GM18526 (cell line): ENCODE data around the gene DENND2A.

ENCODE experiments used
- POLR2A ChIP-seq: IDR thresholded peaks from 3 replicates; pipeline ENCODE4 v1.6.1; 2011; ENCODE audit not compliant: insufficient read length; ENCODE audit errors: extremely low read depth

The DENND2A gene

GRCh38 chr7:140676306-140676705, 35.7 kb upstream of the DENND2A start:
- TF ChIP-seq POLR2A: no peak

- TF ChIP-seq POLR2A: no peak
Measured at GRCh38 chr7:140675726-140676125, 35.1 kb upstream of the DENND2A start.

GRCh38 chr7:140674899-140675701, 34.5 kb upstream of the DENND2A start:
- no peak for TF ChIP-seq POLR2A

GRCh38 chr7:140674356-140674800, 33.8 kb upstream of the DENND2A start:
- no peak for TF ChIP-seq POLR2A

GRCh38 chr7:140673774-140674155, 33.2 kb upstream of the DENND2A start:
- no peak for TF ChIP-seq POLR2A

GRCh38 chr7:140673063-140673773, 32.6 kb upstream of the DENND2A start:
- TF ChIP-seq POLR2A: no peak

- TF ChIP-seq POLR2A: peak; percentile 29
Measured at GRCh38 chr7:140672382-140673062, 31.9 kb upstream of the DENND2A start, which contains the start of gene ADCK2. Gene ADCK2 (plus strand): TSS chr7:140672945. CDS start chr7:140673331, 386 bp downstream.

GRCh38 chr7:140671966-140672365, 31.4 kb upstream of the DENND2A start:
- TF ChIP-seq POLR2A: no peak

GRCh38 chr7:140670343-140670935, 29.8 kb upstream of the DENND2A start:
- TF ChIP-seq POLR2A: no peak

- no peak for TF ChIP-seq POLR2A
Measured at GRCh38 chr7:140669352-140669751, 28.7 kb upstream of the DENND2A start.

GRCh38 chr7:140668641-140669040, 28.0 kb upstream of the DENND2A start:
- no peak for TF ChIP-seq POLR2A

GRCh38 chr7:140667476-140667875, 26.9 kb upstream of the DENND2A start:
- TF ChIP-seq POLR2A: no peak

GRCh38 chr7:140661124-140661523, 20.5 kb upstream of the DENND2A start:
- no peak for TF ChIP-seq POLR2A

- TF ChIP-seq POLR2A: no peak
Measured at GRCh38 chr7:140659856-140660255, 19.2 kb upstream of the DENND2A start.

GRCh38 chr7:140657891-140658290, 17.3 kb upstream of the DENND2A start:
- TF ChIP-seq POLR2A: no peak
